Activated naive CD8-positive, alpha-beta T cell (primary cell): ENCODE data around the gene CST6.

Experiments
- H3K27ac Mint-ChIP-seq: one replicate; pipeline ENCODE4 v1.8.0; 2021; ENCODE audit warnings: mixed read lengths
- H3K27me3 Mint-ChIP-seq: one replicate; pipeline ENCODE4 v1.8.0; 2021; ENCODE audit warnings: mixed read lengths
- H3K36me3 Mint-ChIP-seq: one replicate; pipeline ENCODE4 v1.8.0; 2021; ENCODE audit warnings: mixed read lengths
- H3K4me1 Mint-ChIP-seq: one replicate; pipeline ENCODE4 v1.8.0; 2021; ENCODE audit warnings: low read depth, mixed read lengths
- H3K4me3 Mint-ChIP-seq: one replicate; pipeline ENCODE4 v1.8.0; 2021; ENCODE audit warnings: mild to moderate bottlenecking, mixed read lengths
- H3K9me3 Mint-ChIP-seq: one replicate; pipeline ENCODE4 v1.8.0; 2021; ENCODE audit warnings: low read depth, mixed read lengths

The CST6 gene

GRCh38 chr11:66011785-66012303 lies at the start of gene CST6:
CST6 (plus strand) TSS chr11:66012008; CDS start chr11:66012045, 37 bp downstream.
- Mint-ChIP-seq H3K36me3 (no peaks in the 10 kb centered on the region), H3K4me1 (peaks cover 6% of the 10 kb centered on the region), H3K9me3 (no peaks in the 10 kb centered on the region), H3K4me3 (no peak within 1 kb of the TSS), H3K27me3 (peaks cover 2% of the 10 kb centered on the region), H3K27ac (no peak within 1 kb of the TSS)

GRCh38 chr11:65962141-65962564 lies 49.7 kb upstream of the CST6 start:
- Mint-ChIP-seq H3K36me3 (peaks cover 6% of the 10 kb centered on the region), H3K4me3 (peak overlapping the region; percentile 93), H3K27me3 (no peaks in the 10 kb centered on the region), H3K9me3 (no peaks in the 10 kb centered on the region), H3K4me1 (peaks cover 44% of the 10 kb centered on the region), H3K27ac (peak overlapping the region; percentile 90)

GRCh38 chr11:65964906-65965305 lies 46.9 kb upstream of the CST6 start:
- H3K4me3 Mint-ChIP-seq, result no peak overlapping the region
- peaks cover 6% of the 10 kb centered on the region for H3K36me3 Mint-ChIP-seq
- H3K27ac Mint-ChIP-seq, result no peak overlapping the region
- no peaks in the 10 kb centered on the region for H3K9me3 Mint-ChIP-seq
- H3K4me1 Mint-ChIP-seq, result peaks cover 34% of the 10 kb centered on the region
- H3K27me3 Mint-ChIP-seq, result no peaks in the 10 kb centered on the region

GRCh38 chr11:65965986-65966762 lies 45.6 kb upstream of the CST6 start:
- Mint-ChIP-seq H3K9me3 (no peaks in the 10 kb centered on the region), H3K27ac (no peak overlapping the region), H3K4me1 (peaks cover 32% of the 10 kb centered on the region), H3K27me3 (no peaks in the 10 kb centered on the region), H3K4me3 (no peak overlapping the region), H3K36me3 (peaks cover 8% of the 10 kb centered on the region)

GRCh38 chr11:65967329-65967934 lies 44.4 kb upstream of the CST6 start:
- H3K4me1 Mint-ChIP-seq, result peaks cover 25% of the 10 kb centered on the region
- no peak overlapping the region for H3K4me3 Mint-ChIP-seq
- peaks cover 5% of the 10 kb centered on the region for H3K36me3 Mint-ChIP-seq
- no peaks in the 10 kb centered on the region for H3K27me3 Mint-ChIP-seq
- no peak overlapping the region for H3K27ac Mint-ChIP-seq
- H3K9me3 Mint-ChIP-seq, result no peaks in the 10 kb centered on the region

GRCh38 chr11:65968600-65969482 lies 43.0 kb upstream of the CST6 start:
- Mint-ChIP-seq H3K36me3 (peaks cover 5% of the 10 kb centered on the region), H3K27me3 (no peaks in the 10 kb centered on the region), H3K9me3 (no peaks in the 10 kb centered on the region), H3K27ac (no peak overlapping the region), H3K4me3 (no peak overlapping the region), H3K4me1 (peaks cover 12% of the 10 kb centered on the region)

- Mint-ChIP-seq H3K4me1 (peaks cover 5% of the 10 kb centered on the region), H3K9me3 (no peaks in the 10 kb centered on the region), H3K36me3 (peaks cover 5% of the 10 kb centered on the region), H3K4me3 (no peak overlapping the region), H3K27ac (no peak overlapping the region), H3K27me3 (no peaks in the 10 kb centered on the region)
Observed at GRCh38 chr11:65972116-65972515, 39.7 kb upstream of the CST6 start.

GRCh38 chr11:65973439-65974110 lies 38.2 kb upstream of the CST6 start:
- H3K9me3 Mint-ChIP-seq, result no peaks in the 10 kb centered on the region
- H3K4me1 Mint-ChIP-seq, result peaks cover 5% of the 10 kb centered on the region
- no peak overlapping the region for H3K4me3 Mint-ChIP-seq
- no peaks in the 10 kb centered on the region for H3K27me3 Mint-ChIP-seq
- peak overlapping the region; percentile 28 for H3K27ac Mint-ChIP-seq
- H3K36me3 Mint-ChIP-seq, result peaks cover 5% of the 10 kb centered on the region

- H3K4me1 Mint-ChIP-seq, result peaks cover 2% of the 10 kb centered on the region
- peak overlapping the region; percentile 54 for H3K27ac Mint-ChIP-seq
- H3K4me3 Mint-ChIP-seq, result no peak overlapping the region
- no peaks in the 10 kb centered on the region for H3K9me3 Mint-ChIP-seq
- H3K27me3 Mint-ChIP-seq, result no peaks in the 10 kb centered on the region
- peaks cover 2% of the 10 kb centered on the region for H3K36me3 Mint-ChIP-seq
Observed at GRCh38 chr11:65975771-65976170, 36.0 kb upstream of the CST6 start.

- H3K9me3 Mint-ChIP-seq, result no peaks in the 10 kb centered on the region
- H3K27ac Mint-ChIP-seq, result no peak overlapping the region
- H3K4me3 Mint-ChIP-seq, result no peak overlapping the region
- no peaks in the 10 kb centered on the region for H3K27me3 Mint-ChIP-seq
- H3K36me3 Mint-ChIP-seq, result peaks cover 2% of the 10 kb centered on the region
- H3K4me1 Mint-ChIP-seq, result peaks cover 2% of the 10 kb centered on the region
Observed at GRCh38 chr11:65976216-65977176, 35.3 kb upstream of the CST6 start.

GRCh38 chr11:65977621-65978390 lies 34.0 kb upstream of the CST6 start:
- Mint-ChIP-seq H3K4me3 (no peak overlapping the region), H3K9me3 (no peaks in the 10 kb centered on the region), H3K27me3 (no peaks in the 10 kb centered on the region), H3K4me1 (no peaks in the 10 kb centered on the region), H3K36me3 (peaks cover 2% of the 10 kb centered on the region), H3K27ac (no peak overlapping the region)

- Mint-ChIP-seq H3K4me1 (no peaks in the 10 kb centered on the region), H3K9me3 (no peaks in the 10 kb centered on the region), H3K36me3 (peaks cover under 1% of the 10 kb centered on the region), H3K27ac (no peak overlapping the region), H3K27me3 (no peaks in the 10 kb centered on the region), H3K4me3 (no peak overlapping the region)
Observed at GRCh38 chr11:65978391-65979238, 33.2 kb upstream of the CST6 start.
